Measurements from ENCODE around the gene OGDH.
"Not testable (repeated sequence)": the region's sequence is repeated elsewhere in the genome, so short reads cannot be mapped to it uniquely, and the experiment has no call there.

OGDH gene

DNA sequence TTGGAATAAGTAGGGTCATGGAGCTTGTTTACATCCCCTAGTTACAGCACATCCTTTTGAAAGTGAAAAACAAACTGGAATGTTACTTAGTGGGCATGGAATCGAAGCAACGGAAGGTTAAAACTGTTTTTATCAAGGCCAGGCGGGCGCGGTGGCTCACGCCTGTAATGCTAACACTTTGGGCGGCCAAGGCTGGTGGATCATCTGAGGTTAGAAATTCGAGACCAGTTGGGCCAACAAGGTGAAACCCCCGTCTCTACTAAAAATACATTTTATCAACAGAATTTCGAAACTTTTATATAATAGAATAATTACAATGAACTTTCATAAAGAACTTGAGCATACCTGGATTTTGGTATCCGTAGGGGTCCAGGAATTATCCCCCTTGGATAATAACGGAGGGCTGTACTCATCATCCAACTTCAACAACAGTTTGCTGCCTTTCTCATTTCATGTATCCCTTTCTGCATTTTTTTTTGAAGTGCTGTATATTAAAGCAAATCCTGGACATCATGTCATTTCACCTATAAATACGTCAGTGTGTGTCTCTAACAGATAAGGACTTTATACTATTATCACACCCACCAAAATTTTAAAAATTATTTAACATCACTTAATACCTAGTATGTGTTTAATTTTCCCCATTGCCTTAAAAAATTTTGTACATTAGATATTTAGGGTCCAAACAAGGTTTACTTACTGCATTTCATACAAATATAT is 23.1 kb upstream of the OGDH start:
- H3K4me1 Mint-ChIP-seq = peaks cover 36% of the 10 kb centered on the region

GRCh38 chr7:44587843-44588711 is 18.4 kb upstream of the OGDH start:
- H3K9me3 Mint-ChIP-seq = no peaks in the 10 kb centered on the region
- H3K27me3 Mint-ChIP-seq (ENCODE audit: low read depth, poor library complexity) = peaks cover 30% of the 10 kb centered on the region
- DNase-seq = no peak
- no peak overlapping the region for H3K27ac Mint-ChIP-seq
- no peaks in the 10 kb centered on the region for H3K36me3 Mint-ChIP-seq (ENCODE audit: low read depth)
- no peaks in the 10 kb centered on the region for H3K4me1 Mint-ChIP-seq
- H3K4me3 Mint-ChIP-seq = no peak overlapping the region
- TF ChIP-seq, protein P1, sequence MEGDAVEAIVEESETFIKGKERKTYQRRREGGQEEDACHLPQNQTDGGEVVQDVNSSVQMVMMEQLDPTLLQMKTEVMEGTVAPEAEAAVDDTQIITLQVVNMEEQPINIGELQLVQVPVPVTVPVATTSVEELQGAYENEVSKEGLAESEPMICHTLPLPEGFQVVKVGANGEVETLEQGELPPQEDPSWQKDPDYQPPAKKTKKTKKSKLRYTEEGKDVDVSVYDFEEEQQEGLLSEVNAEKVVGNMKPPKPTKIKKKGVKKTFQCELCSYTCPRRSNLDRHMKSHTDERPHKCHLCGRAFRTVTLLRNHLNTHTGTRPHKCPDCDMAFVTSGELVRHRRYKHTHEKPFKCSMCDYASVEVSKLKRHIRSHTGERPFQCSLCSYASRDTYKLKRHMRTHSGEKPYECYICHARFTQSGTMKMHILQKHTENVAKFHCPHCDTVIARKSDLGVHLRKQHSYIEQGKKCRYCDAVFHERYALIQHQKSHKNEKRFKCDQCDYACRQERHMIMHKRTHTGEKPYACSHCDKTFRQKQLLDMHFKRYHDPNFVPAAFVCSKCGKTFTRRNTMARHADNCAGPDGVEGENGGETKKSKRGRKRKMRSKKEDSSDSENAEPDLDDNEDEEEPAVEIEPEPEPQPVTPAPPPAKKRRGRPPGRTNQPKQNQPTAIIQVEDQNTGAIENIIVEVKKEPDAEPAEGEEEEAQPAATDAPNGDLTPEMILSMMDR (IDR thresholded peaks at IDR 0.05) = no peak

More for the DNA sequence above, 23.1 kb upstream of the OGDH start:
- no peak for DNase-seq
- TF ChIP-seq, protein P1 (IDR thresholded peaks at IDR 0.05) = no peak
- Mint-ChIP-seq H3K27ac (no peak overlapping the region), H3K27me3 (ENCODE audit: low read depth, poor library complexity) (peaks cover 27% of the 10 kb centered on the region), H3K4me3 (peak overlapping the region; percentile 88), H3K9me3 (no peaks in the 10 kb centered on the region), H3K36me3 (ENCODE audit: low read depth) (peaks cover 24% of the 10 kb centered on the region)

DNA sequence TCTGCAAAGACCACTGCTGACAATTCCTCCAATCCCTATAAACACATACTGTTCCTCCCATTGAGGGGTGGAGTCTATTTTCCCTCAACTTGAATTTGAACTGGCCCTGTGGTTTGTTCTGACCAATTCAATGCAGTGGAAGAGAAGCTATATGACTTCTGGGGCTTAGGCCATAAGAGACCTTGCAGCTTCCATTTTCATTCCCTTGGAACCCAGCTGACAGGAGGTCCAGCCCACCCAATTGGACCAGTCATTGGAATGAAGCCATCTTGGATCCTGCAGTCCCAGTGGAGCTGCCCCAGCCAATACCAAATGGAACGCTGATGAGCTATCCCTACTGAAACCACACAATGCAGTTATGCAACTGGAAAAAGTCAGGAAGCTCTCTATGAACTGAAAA is 15.5 kb upstream of the OGDH start:
- Mint-ChIP-seq H3K4me3 (no peak overlapping the region), H3K27ac (no peak overlapping the region), H3K4me1 (no peaks in the 10 kb centered on the region), H3K36me3 (ENCODE audit: low read depth) (no peaks in the 10 kb centered on the region), H3K27me3 (ENCODE audit: low read depth, poor library complexity) (peaks cover 25% of the 10 kb centered on the region), H3K9me3 (no peaks in the 10 kb centered on the region)
- TF ChIP-seq, protein P1 (IDR thresholded peaks at IDR 0.05) = no peak
- DNase-seq = no peak

GRCh38 chr7:44595934-44596635 is 10.3 kb upstream of the OGDH start:
- H3K36me3 Mint-ChIP-seq (ENCODE audit: low read depth) = no peaks in the 10 kb centered on the region
- TF ChIP-seq, protein P1 (IDR thresholded peaks at IDR 0.05) = no peak
- no peak for DNase-seq
- H3K27ac Mint-ChIP-seq = no peak overlapping the region
- H3K27me3 Mint-ChIP-seq (ENCODE audit: low read depth, poor library complexity) = peaks cover 25% of the 10 kb centered on the region
- no peaks in the 10 kb centered on the region for H3K4me1 Mint-ChIP-seq
- H3K4me3 Mint-ChIP-seq = no peak overlapping the region
- no peaks in the 10 kb centered on the region for H3K9me3 Mint-ChIP-seq

DNA sequence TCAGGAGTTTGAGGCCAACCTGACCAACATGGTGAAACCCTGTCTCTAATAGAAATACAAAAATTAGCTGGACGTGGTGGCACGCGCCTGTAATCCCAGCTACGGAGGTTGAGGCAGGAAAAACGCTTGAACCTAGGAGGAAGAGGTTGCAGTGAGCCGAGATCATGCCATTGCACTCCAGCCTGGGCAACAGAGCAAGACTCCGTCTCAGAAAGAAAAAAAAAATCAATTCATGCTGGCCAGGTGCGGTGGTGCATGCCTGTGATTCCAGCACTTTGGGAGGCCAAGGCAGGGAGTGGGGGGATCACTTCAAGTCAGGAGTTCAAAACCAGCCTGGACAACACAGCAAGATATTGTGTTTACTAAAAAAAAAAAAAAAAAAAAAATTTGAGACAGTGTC is 9.2 kb upstream of the OGDH start:
- H3K9me3 Mint-ChIP-seq; H3K4me3 Mint-ChIP-seq; H3K36me3 Mint-ChIP-seq (ENCODE audit: low read depth); DNase-seq; H3K27ac Mint-ChIP-seq; H3K4me1 Mint-ChIP-seq: not testable (repeated sequence)
- H3K27me3 Mint-ChIP-seq (ENCODE audit: low read depth, poor library complexity) = peaks cover 36% of the 10 kb centered on the region

- no peak overlapping the region for H3K4me3 Mint-ChIP-seq
- no peak overlapping the region for H3K27ac Mint-ChIP-seq
- no peaks in the 10 kb centered on the region for H3K36me3 Mint-ChIP-seq (ENCODE audit: low read depth)
- H3K4me1 Mint-ChIP-seq = no peaks in the 10 kb centered on the region
- no peaks in the 10 kb centered on the region for H3K9me3 Mint-ChIP-seq
- TF ChIP-seq, protein P1 (IDR thresholded peaks at IDR 0.05) = no peak
- no peak for DNase-seq
- H3K27me3 Mint-ChIP-seq (ENCODE audit: low read depth, poor library complexity) = peaks cover 40% of the 10 kb centered on the region
Observed at GRCh38 chr7:44599222-44599621, 7.2 kb upstream of the OGDH start.

All from nephron progenitor cell (in vitro differentiated cells).